NCI-H2107 treated with DMSO at 0.1 percent for 48 hours (cell line): ENCODE measurements around the gene OR10H4.
"Not testable (repeated sequence)": the region's sequence is repeated elsewhere in the genome, so short reads cannot be mapped to it uniquely, and the experiment has no call there.

ENCODE experiments used
- DNase-seq: peaks from one replicate; lab custom pipeline; 2025; ENCODE audit not compliant: unreplicated experiment; lab: John Stamatoyannopoulos, UW

Gene OR10H4

GRCh38 chr19:15937771-15938170 lies 11.0 kb upstream of the OR10H4 start:
- no peak for DNase-seq

GRCh38 chr19:15944401-15944800 lies 4.4 kb upstream of the OR10H4 start:
- no peak for DNase-seq

- DNase-seq: no peak
Observed at GRCh38 chr19:15945301-15945700, 3.5 kb upstream of the OR10H4 start.

DNA sequence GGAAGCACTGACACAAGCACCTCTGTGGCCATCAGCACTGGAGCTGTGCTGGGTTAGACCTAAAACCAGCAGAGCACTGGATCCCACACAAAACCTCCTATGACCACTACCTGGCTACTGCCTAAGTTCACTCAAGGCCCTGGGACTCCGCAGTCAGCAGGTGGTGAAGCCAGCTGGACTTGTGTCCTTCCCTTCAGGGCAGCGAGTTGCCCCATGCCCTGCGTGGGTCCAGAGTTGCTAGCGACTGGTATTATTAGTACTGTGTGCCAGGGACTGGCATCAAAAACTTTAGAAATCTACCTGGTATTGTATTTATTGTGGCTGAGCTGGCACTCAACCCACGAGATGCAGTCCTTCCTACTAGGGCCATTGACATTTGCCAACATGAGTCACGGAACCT lies 6.0 kb downstream of the OR10H4 start:
- no peak for DNase-seq

GRCh38 chr19:15962319-15962718 lies 13.5 kb downstream of the OR10H4 start:
- no peak for DNase-seq

GRCh38 chr19:15964231-15964630 lies 15.4 kb downstream of the OR10H4 start:
- no peak for DNase-seq

DNA sequence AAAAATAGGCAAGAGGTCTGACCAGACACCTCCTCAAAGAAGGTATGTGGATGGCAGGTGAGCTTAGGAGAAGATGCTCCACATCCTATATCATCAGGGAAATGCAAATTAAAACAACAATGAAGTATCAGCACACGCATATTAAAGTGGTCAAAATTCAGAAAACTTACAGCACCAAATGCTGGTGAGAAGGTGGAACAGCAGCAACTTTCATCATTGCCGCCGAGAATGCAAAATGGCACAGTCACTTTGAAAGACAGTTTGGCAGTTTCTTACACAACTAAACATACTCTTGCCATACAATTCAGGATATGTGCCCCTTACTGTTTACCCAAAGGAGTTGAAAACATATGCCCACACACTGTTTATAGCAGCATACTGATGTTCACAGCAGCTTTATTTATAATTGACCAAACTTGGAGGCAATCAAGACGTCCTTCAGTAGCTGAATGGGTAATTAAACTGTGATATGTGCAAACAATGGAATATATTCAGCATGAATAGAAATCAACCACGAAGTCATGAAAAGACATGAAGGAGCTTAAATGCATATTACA lies 22.5 kb downstream of the OR10H4 start:
- DNase-seq: no peak

DNA sequence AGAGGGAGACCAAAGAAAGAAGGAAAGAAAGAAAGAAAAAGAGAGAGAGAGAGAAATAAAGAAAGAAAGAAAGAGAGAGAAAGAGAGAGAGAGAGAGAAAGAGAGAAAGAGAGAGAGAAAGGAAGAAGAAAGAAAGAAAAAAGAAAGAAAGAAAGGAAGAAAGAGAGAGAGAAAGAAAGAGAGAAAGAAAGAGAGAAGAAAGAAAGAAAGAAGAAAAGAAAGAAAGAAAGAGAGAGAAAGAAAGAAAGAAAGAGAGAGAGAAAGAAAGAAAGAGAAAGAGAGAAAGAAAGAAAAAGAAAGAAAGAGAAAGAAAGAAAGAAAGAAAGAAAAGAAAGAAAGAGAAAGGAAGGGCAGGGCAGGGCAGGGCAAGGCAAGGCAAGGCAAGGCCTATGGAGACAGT lies 23.2 kb downstream of the OR10H4 start:
- not testable (repeated sequence) for DNase-seq

- no peak for DNase-seq
Observed at GRCh38 chr19:15974856-15975255, 26.0 kb downstream of the OR10H4 start.

- DNase-seq: no peak
Observed at GRCh38 chr19:15976836-15977689, 28.3 kb downstream of the OR10H4 start.

GRCh38 chr19:15977690-15978089 lies 28.9 kb downstream of the OR10H4 start:
- no peak for DNase-seq

GRCh38 chr19:15979293-15979692 lies 30.5 kb downstream of the OR10H4 start:
- no peak for DNase-seq

- not testable (repeated sequence) for DNase-seq
Observed at GRCh38 chr19:15985831-15986230, 37.0 kb downstream of the OR10H4 start.

DNA sequence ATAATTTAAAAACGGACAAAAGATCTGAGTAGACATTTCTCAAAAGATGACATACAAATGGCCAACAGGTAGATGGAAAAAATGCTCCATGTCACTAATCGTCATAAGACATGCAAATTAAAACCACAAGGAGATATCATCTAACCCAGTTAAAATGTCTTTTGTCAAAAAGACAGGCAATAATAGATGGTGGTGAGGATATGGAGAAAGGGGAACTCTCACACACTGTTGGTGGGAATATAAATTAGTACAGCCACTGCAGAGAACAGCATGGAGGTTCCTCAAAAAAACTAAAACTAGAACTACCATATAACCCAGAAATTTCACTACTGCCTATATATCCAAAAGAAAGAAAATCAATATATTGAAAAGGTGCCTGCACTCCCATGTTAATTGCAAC lies 37.9 kb downstream of the OR10H4 start:
- DNase-seq: no peak

GRCh38 chr19:15989889-15990288 lies 41.1 kb downstream of the OR10H4 start:
- no peak for DNase-seq

DNA sequence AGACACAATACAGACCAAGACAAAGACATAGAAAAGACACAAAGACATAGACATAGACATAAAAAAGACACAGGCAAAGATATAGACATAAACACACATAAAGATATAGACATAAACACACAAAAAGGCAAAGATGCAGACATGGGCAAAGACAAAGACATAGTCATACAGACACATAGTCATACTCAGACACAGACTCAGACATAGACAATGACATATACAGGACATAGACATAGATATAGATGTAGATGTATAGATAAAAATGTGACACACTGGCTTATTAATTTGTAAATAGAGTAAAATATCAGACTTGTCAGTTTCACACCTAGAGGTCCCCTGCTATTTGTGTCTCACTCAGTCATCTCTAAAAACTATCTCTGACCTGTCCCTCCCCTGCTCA lies 42.8 kb downstream of the OR10H4 start:
- no peak for DNase-seq

- DNase-seq: no peak
Observed at GRCh38 chr19:15992014-15992413, 43.2 kb downstream of the OR10H4 start.

DNA sequence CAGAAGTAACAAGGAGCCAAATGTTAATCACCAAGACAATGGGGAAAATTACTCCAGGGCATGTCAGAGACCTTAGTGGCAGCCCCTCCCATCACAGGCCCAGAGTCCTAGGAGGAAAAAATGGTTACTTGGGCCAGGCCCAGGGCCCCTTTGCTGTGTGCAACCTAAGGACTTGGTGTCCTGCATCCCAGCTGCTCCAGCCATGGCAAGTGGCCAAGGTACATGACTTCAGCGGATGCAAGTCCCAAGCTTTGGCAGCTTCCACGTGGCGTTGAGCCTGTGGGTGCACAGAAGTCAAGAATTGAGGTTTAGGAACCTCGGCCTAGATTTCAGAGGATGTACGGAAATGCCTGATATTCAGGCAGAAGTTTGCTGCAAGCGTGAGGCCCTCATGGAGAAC lies 46.7 kb downstream of the OR10H4 start:
- no peak for DNase-seq

DNA sequence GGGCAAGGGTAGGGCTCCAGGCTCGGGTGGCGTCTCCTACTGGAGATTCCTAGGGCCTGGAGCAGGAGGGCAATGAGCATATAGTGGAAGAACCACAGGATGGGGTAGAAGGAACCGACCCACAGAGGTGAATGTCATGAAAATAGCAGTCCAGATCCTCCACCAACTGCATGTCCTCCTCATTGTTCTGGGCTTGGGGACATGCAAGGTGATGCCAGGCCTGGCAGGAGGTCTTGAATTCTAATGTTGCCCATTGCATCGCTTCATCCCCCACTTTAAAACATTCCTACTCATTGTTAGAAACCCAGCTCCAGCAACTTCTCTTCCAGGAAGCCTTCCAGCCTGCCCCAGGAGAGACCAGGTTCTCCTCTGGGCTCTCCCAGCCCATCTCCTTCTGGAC lies 49.4 kb downstream of the OR10H4 start:
- DNase-seq: no peak
